ENCODE measurements around the gene BABAM2. TPM values are rescaled to one million over a fixed set of nuclear protein-coding genes. Genes with fewer than 3 reads are reported as not detected.
"Not testable (repeated sequence)": the region's sequence is repeated elsewhere in the genome, so short reads cannot be mapped to it uniquely, and the experiment has no call there.

The BABAM2 gene
- total RNA-seq, 2 experiments from 2014 or later: 66.8 to 68.4 TPM

- DNase-seq: no peak
- TF ChIP-seq, protein P1, sequence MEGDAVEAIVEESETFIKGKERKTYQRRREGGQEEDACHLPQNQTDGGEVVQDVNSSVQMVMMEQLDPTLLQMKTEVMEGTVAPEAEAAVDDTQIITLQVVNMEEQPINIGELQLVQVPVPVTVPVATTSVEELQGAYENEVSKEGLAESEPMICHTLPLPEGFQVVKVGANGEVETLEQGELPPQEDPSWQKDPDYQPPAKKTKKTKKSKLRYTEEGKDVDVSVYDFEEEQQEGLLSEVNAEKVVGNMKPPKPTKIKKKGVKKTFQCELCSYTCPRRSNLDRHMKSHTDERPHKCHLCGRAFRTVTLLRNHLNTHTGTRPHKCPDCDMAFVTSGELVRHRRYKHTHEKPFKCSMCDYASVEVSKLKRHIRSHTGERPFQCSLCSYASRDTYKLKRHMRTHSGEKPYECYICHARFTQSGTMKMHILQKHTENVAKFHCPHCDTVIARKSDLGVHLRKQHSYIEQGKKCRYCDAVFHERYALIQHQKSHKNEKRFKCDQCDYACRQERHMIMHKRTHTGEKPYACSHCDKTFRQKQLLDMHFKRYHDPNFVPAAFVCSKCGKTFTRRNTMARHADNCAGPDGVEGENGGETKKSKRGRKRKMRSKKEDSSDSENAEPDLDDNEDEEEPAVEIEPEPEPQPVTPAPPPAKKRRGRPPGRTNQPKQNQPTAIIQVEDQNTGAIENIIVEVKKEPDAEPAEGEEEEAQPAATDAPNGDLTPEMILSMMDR (IDR thresholded peaks at IDR 0.05): no peak
- H3K4me3 Mint-ChIP-seq: no peak overlapping the region
- H3K9me3 Mint-ChIP-seq: peaks cover 3% of the 10 kb centered on the region
- H3K36me3 Mint-ChIP-seq (ENCODE audit: low read depth): peaks cover 22% of the 10 kb centered on the region
- ChIA-PET CTCF (interaction anchor here (1.5 kb wide), 1 partner anchor 12 kb away, joined by 3 read pairs; no protein-coding TSS in a partner anchor), POLR2A (no interaction called here)
- intact Hi-C loops (cut with micrococcal nuclease): no loop called here
- no peaks in the 10 kb centered on the region for H3K27me3 Mint-ChIP-seq
- H3K27ac Mint-ChIP-seq: no peak overlapping the region
- no peak for ATAC-seq
- peaks cover 2% of the 10 kb centered on the region for H3K4me1 Mint-ChIP-seq (ENCODE audit: low read depth)
Measured at GRCh38 chr2:28021898-28022297, 131.4 kb downstream of the BABAM2 start.

DNA sequence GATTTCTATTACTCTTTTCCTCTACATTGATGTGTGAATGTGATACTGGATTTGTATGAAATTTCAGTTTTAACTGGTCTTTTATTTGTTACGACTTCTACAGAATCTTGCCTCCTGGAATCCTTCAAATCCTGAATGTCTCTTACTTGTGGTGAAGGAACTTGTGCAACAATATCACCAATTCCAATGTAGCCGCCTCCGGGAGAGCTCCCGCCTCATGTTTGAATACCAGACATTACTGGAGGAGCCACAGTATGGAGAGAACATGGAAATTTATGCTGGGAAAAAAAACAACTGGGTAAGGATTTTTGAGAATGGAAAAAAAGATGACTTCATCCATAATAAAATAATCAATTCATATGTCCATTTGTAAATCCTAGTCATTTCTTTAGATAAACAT is 134.6 kb downstream of the BABAM2 start:
- Mint-ChIP-seq H3K9me3 (peaks cover 3% of the 10 kb centered on the region), H3K27me3 (no peaks in the 10 kb centered on the region), H3K4me1 (ENCODE audit: low read depth) (no peaks in the 10 kb centered on the region), H3K27ac (no peak overlapping the region), H3K36me3 (ENCODE audit: low read depth) (peaks cover 29% of the 10 kb centered on the region), H3K4me3 (no peak overlapping the region)
- no peak for DNase-seq
- POLR2A ChIA-PET: no interaction called here
- intact Hi-C loops (cut with micrococcal nuclease): no loop called here
- TF ChIP-seq, protein P1 (IDR thresholded peaks at IDR 0.05): no peak
- ATAC-seq: no peak
- CTCF ChIA-PET: no interaction called here

DNA sequence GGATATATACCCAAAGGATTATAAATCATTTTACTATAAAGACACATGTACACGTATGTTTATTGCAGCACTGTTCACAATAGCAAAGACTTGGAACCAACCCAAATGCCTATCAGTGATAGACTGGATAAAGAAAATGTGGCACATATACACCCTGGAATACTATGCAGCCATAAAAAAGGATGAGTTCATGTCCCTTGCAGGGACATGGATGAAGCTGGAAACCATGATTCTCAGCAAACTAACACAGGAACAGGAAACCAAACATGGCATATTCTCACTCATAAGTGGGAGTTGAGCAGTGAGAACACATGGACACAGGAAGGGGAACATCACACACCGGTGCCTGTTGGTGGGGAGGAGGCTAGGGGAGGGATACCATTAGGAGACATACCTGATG is 135.7 kb downstream of the BABAM2 start:
- intact Hi-C loops (cut with micrococcal nuclease); POLR2A ChIA-PET; H3K4me3 Mint-ChIP-seq; H3K4me1 Mint-ChIP-seq (ENCODE audit: low read depth); DNase-seq; H3K27ac Mint-ChIP-seq; ATAC-seq; H3K27me3 Mint-ChIP-seq; H3K9me3 Mint-ChIP-seq; CTCF ChIA-PET: not testable (repeated sequence)
- H3K36me3 Mint-ChIP-seq (ENCODE audit: low read depth): peaks cover 29% of the 10 kb centered on the region

DNA sequence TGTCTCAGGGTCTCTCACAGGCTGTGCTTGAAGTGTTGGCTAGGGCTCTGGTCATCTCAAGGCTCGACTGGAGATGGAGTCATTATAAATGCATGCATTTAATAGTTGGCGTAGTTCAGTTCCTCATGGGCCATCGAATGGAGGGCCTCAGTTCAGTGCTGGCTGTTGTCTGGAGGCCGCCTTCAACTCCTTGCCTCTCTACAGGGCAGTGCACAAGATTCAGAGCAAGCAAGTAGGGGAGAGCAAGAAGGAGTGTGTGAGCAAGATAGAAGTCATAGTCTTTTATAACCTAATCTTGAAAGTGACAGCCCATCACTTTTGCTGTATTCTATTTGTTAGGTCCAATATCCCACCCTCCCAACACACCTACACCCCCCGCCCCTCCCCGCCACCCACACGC is 137.5 kb downstream of the BABAM2 start:
- Mint-ChIP-seq H3K27me3 (no peaks in the 10 kb centered on the region), H3K27ac (no peak overlapping the region), H3K36me3 (ENCODE audit: low read depth) (peaks cover 32% of the 10 kb centered on the region), H3K4me3 (no peak overlapping the region), H3K9me3 (peaks cover 3% of the 10 kb centered on the region), H3K4me1 (ENCODE audit: low read depth) (peaks cover 7% of the 10 kb centered on the region)
- intact Hi-C loops (cut with micrococcal nuclease): no loop called here
- CTCF ChIA-PET: no interaction called here
- no peak for DNase-seq
- ATAC-seq: no peak
- POLR2A ChIA-PET: no interaction called here
- TF ChIP-seq, protein P1 (IDR thresholded peaks at IDR 0.05): no peak

- TF ChIP-seq, protein P1 (IDR thresholded peaks at IDR 0.05): no peak
- ATAC-seq (no peak), DNase-seq (no peak)
- Mint-ChIP-seq H3K27me3 (no peaks in the 10 kb centered on the region), H3K9me3 (peaks cover 2% of the 10 kb centered on the region), H3K36me3 (ENCODE audit: low read depth) (peaks cover 21% of the 10 kb centered on the region), H3K4me1 (ENCODE audit: low read depth) (peaks cover 12% of the 10 kb centered on the region), H3K4me3 (no peak overlapping the region), H3K27ac (no peak overlapping the region)
- CTCF ChIA-PET: no interaction called here
- intact Hi-C loops (cut with micrococcal nuclease): no loop called here
- POLR2A ChIA-PET: no interaction called here
Measured at GRCh38 chr2:28030600-28030999, 140.1 kb downstream of the BABAM2 start.

- no peak overlapping the region for H3K4me3 Mint-ChIP-seq
- CTCF ChIA-PET: no interaction called here
- ATAC-seq (peak; percentile 37), DNase-seq (no peak)
- POLR2A ChIA-PET: no interaction called here
- H3K27me3 Mint-ChIP-seq: no peaks in the 10 kb centered on the region
- intact Hi-C loops (cut with micrococcal nuclease): no loop called here
- H3K4me1 Mint-ChIP-seq (ENCODE audit: low read depth): peaks cover 12% of the 10 kb centered on the region
- H3K36me3 Mint-ChIP-seq (ENCODE audit: low read depth): peaks cover 9% of the 10 kb centered on the region
- TF ChIP-seq, protein P1 (IDR thresholded peaks at IDR 0.05): no peak
- H3K27ac Mint-ChIP-seq: no peak overlapping the region
- no peaks in the 10 kb centered on the region for H3K9me3 Mint-ChIP-seq
Measured at GRCh38 chr2:28032816-28033215, 142.3 kb downstream of the BABAM2 start.
